Adrenal gland (tissue), 5 donors: ENCODE data around the gene TMEM235.

Experiments
- POLR2A ChIP-seq, 2 donors: fragments of 450-650 bp; IDR thresholded peaks; one replicate each; pipeline ENCODE4 v1.6.1; 2017; ENCODE audit warnings: antibody characterized with exemption in 2 of 2, mild to moderate bottlenecking in 2 of 2, moderate library complexity in 1 of 2
- TF ChIP-seq, protein P1 (sequence below), 6 experiments: fragments of 450-650 bp in 4 of 6; fragments of 200-600 bp in 2 of 6; sonication (generic) in 1 of 6; IDR thresholded peaks; 1 replicate in 5 of 6; 2 replicates in 1 of 6; pipeline versions ENCODE4 v1.5.1 to v1.8.0; 2016 to 2021; ENCODE audit warnings: antibody characterized with exemption in 6 of 6, mild to moderate bottlenecking in 2 of 6, moderate library complexity in 1 of 6
- donor health status: DM: no; HTN: no; CAD: no.

DNA sequence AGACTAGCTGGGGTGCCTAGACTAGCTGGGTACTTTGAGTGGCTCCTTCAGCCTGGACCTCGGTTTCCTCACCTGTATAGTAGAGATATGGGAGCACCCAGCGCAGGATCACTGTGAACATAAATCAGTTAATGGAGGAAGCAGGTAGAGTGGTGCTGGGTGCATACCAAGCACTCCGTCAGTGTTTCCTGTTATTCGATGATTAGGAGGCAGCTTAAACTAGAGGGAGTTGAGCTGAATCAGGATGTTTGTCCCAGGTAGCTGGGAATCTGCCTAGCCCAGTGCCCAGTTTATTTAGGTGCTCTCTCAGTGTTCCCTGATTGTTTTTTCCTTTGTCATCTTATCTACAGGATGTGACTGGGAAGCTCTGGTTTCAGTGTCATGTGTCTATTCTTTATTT lies 8.4 kb upstream of the TMEM235 start:
- TF ChIP-seq POLR2A (IDR thresholded peaks at IDR 0.05), result no peak
- TF ChIP-seq, protein P1, sequence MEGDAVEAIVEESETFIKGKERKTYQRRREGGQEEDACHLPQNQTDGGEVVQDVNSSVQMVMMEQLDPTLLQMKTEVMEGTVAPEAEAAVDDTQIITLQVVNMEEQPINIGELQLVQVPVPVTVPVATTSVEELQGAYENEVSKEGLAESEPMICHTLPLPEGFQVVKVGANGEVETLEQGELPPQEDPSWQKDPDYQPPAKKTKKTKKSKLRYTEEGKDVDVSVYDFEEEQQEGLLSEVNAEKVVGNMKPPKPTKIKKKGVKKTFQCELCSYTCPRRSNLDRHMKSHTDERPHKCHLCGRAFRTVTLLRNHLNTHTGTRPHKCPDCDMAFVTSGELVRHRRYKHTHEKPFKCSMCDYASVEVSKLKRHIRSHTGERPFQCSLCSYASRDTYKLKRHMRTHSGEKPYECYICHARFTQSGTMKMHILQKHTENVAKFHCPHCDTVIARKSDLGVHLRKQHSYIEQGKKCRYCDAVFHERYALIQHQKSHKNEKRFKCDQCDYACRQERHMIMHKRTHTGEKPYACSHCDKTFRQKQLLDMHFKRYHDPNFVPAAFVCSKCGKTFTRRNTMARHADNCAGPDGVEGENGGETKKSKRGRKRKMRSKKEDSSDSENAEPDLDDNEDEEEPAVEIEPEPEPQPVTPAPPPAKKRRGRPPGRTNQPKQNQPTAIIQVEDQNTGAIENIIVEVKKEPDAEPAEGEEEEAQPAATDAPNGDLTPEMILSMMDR (IDR thresholded peaks at IDR 0.05), result no peak
